Measurements from ENCODE around the gene LMNTD1. TPM values are rescaled to one million over a fixed set of nuclear protein-coding genes. Genes with fewer than 3 reads are reported as not detected.

LMNTD1 gene, protein sequence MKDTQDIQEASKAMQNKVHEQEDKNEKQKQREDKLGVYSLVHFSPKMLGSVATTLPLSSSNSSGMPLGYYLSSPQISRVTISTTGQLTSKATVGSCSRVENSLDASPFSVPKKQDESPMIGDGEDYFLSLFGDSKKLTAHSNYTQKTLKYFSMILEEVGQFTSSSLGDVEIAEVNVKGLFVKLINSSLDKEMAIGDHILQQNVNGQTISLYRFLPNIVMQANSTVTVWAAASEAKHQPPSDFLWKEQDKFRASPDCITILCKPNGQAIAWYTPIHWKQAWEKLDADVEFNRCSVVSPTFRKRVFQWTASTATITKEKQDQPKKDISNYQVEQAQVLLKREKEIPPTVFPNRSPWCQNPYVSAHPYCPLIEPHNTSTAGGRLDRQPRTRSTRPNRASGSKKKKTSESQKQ
- total RNA-seq, result not detected

DNA sequence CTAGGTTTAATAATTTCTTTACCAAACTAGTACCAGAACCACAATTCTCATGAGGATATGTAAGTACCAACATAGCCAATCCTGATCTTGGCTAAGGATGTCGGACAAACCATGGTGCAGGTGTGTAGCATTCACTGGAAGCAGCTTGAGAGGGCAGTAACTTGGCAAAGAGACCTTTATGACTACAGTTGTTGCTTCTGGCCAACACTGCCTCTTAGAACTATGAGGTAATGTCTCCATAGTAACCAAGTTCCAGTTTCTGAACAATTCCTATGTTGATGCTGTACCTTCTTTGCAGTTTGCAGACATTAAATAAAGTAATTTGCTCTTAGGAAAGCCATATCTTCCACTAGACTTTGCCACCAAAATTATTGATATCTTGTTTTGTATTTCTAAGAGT is at the start of gene LMNTD1:
LMNTD1 (minus strand) TSS at position 186 of the 400 bp plus-strand sequence. CDS start 324 bp downstream, outside the sequence.
- TF ChIP-seq, protein P1, sequence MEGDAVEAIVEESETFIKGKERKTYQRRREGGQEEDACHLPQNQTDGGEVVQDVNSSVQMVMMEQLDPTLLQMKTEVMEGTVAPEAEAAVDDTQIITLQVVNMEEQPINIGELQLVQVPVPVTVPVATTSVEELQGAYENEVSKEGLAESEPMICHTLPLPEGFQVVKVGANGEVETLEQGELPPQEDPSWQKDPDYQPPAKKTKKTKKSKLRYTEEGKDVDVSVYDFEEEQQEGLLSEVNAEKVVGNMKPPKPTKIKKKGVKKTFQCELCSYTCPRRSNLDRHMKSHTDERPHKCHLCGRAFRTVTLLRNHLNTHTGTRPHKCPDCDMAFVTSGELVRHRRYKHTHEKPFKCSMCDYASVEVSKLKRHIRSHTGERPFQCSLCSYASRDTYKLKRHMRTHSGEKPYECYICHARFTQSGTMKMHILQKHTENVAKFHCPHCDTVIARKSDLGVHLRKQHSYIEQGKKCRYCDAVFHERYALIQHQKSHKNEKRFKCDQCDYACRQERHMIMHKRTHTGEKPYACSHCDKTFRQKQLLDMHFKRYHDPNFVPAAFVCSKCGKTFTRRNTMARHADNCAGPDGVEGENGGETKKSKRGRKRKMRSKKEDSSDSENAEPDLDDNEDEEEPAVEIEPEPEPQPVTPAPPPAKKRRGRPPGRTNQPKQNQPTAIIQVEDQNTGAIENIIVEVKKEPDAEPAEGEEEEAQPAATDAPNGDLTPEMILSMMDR (IDR thresholded peaks at IDR 0.05; ENCODE audit: low read depth), result no peak

DNA sequence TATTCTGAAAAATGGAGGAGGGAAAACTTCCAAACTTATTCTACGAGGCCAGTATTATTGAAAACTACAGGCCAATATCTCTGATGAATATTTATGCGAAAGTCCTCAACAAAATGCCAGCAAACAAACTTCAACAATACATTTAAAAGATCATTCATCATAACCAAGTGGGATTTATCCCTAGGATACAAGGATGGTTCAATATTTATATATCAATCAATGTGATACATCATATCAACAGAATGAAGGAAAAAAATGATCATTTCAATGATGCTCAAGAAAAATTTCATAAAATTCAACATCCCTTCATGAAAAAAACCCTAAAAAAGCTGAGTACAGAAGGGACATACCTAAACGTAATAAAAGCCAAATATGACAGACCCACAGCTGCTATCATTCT is 45.9 kb upstream of the LMNTD1 start:
- TF ChIP-seq, protein P1 (IDR thresholded peaks at IDR 0.05; ENCODE audit: low read depth), result no peak

DNA sequence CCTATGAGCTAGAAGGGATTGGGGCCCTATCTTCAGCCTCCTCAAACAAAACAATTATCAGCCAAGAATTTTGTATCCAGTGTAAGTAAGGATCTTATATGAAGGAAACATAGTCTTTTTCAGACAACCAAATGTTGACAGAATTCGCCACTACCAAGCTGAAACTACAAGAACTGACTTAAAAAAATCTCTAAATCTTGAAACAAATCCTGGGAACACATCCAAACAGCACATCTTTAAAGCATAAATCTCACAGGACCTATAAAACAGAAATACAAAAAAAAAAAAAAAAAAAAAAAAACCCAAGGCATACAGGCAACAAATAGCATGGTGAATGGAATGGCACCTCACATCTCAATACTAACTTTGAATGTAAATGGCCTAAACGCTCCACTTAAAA is 41.3 kb upstream of the LMNTD1 start:
- TF ChIP-seq, protein P1 (IDR thresholded peaks at IDR 0.05; ENCODE audit: low read depth), result no peak

DNA sequence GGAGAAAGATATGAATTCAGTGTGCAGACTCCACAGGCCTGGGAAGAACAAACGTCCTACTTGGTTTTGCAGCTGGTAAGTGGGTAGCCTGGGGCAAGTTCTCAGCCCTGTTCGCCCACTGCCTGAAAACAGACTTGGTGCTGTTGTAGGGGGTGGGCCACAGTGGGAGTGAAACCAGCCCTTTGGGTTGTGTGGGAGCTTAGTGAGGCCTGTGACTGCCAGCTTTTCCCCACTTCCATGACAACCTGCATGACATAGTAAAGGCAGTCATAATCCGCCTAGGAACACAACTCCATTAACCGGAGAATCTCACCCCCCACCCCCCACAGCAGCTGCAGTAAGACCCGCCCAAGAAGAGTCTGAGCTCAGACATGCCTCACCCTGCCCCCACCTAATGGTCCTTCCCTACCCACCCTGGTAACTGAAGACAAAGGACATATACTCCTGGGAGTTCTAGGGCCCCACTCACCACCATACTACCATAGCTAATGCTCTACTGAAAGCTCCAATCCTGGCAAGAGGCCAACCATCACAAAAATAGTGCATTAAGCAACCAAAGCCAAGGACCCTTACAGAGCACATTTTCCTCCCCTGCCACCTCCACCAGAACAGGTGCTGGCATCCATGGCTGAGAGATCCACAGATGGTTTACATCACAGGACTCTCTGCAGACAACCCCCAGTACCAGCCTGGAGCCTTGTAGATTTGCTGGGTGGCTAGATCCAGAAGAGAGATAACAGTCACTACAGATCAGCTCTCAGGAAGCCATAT is 39.8 kb upstream of the LMNTD1 start:
- TF ChIP-seq, protein P1 (IDR thresholded peaks at IDR 0.05; ENCODE audit: low read depth), result no peak

DNA sequence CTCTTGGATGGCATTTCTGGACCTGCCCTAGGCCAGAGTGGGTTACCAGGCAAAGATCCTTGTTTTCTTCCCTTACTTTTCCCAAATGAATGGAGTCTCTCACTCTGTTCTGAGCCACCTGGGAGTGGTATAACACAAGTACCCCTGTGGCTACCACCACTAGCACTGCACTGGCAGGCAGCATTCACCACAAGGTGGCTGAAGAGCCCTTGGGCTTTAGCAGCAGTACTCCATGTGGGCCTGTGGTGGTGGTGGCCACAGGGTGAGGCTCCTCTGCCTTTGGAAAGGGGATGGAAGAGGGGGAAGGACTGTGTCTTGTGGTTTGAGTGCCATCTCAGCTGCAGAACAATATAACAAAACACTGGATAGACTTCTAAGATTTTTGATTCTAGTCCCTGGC is 38.1 kb upstream of the LMNTD1 start:
- TF ChIP-seq, protein P1 (IDR thresholded peaks at IDR 0.05; ENCODE audit: low read depth), result no peak

DNA sequence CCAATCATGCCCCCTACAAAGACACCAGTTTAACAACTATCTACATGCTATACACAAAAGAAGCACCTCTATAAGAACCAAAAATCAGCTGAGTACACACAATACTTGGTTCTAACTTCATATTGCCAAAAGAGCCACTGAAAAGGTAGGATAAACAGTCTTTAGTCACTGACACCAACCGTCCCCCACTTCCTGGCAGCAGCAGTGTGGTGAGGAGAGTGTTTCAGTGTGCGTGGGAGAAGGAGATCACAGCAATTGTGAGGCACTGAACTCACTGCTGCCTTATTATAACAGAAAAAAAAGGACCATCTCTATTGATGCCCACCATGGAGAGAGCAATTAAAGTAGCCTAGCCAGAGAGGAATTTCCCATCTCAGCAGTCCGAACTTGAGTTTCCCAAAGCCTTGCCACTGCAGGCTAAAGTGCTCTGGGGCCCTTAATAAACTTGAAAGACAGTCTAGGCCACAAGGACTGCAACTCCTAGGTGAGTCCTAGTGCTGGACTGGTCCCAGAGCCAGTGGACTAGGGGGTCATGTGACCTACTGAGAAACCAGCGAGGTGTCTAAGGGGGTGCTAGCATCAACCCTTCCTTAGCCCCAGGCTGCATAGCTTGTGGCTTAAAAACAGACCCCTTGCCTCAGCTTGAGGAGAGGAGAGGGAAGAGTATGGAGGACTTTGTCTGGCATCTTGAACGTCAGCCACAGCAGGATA is 37.1 kb upstream of the LMNTD1 start:
- TF ChIP-seq, protein P1 (IDR thresholded peaks at IDR 0.05; ENCODE audit: low read depth), result no peak

DNA sequence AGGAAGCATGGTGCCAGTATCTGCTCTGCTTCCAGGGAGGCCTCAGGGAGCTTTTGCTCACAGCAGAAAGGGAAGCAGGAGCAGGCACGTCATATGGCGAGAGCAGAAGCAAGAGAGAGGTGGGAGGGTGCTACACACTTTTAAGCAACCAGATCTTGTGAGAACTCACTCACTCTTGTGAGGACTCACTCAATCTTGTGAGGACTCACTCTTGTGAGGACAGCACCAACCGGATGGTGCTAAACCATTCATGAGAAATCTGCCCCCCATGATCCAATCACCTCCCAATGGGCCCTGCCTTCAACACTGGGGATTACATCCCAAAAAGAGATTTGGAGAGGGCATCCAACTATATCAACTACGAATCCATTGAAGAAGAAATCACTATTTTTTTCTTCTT is 34.3 kb upstream of the LMNTD1 start:
- TF ChIP-seq, protein P1 (IDR thresholded peaks at IDR 0.05; ENCODE audit: low read depth), result no peak

Data from subcutaneous adipose tissue (tissue), 4 donors.